HG03571 (cell line): ENCODE results near the gene FILIP1.

Source experiments
- ATAC-seq: cut with Tn5 transposase; IDR thresholded peaks from one replicate; pipeline ENCODE4 v1.9.1; 2021; ENCODE audit not compliant: unreplicated experiment

Gene FILIP1

DNA sequence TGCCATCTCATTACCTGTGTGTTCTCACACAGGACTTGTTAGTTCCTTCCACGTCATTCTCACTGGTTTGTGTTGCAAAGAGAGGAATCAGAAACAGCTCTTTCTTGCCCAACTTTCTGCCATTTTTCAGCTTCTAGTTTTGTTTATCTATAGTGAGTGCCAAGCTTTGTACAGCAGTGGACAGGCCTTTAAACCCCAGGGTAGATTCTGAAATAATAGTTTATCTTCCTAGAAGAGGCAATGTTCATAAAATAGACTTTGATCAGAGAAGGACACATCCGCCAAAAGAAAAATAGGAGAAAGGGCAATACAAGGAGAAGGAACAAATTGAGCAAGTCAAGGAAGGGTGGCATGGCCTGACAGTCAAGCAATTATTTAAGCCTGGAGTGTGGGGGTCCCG lies 191.3 kb downstream of the FILIP1 start:
- ATAC-seq: no peak

DNA sequence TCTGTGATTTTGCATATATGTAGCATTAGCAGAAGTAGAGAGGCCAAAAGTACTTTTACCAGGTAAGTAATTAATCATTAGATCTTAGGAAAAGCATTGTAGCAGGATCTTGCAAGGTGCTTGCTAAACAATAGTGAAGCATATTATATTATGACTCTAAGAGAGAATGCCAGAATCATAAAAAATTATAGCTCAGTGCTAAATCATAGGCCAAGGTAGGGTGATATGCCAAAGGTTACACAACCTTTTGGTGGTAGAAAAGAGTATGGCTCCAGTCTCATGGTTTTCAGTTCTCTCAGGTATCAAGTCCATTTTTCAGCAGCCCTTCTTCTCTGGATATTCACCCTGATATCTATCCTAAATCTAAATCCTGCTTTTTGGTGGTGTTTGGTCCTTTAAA lies 192.1 kb downstream of the FILIP1 start:
- ATAC-seq: no peak

DNA sequence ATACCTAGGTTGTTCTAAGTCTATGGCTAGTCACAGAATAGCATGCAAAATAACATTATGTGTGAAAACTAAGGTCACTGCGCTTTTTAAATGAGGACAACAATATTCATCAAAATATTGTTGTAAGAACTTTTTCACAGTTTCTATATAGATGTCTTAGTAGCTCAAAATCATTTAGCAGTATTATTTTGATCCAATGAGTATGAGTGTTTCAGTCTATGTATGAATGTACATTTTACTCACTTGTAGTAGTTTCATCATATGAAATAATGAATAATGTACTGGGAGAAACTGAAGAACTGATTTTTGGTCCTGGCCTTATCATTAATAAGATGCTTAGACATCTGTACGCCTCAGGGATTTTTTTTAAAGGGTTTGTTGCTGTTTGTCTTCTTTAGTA lies 192.5 kb downstream of the FILIP1 start:
- no peak for ATAC-seq

DNA sequence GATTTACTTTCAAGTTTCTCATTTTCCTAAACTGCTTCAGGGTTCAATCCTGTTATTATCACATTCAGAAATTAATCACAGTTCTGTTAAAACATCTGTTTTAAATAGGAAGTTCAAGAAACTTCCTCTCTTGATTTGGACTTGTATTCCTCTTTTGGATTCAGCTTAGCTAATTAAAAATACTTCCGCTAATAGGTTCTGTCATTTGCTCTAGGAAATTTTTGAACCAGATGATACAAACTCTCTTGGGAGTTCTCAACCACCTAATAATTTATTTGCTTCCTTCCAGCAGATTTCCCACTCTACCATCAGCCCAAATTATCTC lies 193.1 kb downstream of the FILIP1 start:
- no peak for ATAC-seq

DNA sequence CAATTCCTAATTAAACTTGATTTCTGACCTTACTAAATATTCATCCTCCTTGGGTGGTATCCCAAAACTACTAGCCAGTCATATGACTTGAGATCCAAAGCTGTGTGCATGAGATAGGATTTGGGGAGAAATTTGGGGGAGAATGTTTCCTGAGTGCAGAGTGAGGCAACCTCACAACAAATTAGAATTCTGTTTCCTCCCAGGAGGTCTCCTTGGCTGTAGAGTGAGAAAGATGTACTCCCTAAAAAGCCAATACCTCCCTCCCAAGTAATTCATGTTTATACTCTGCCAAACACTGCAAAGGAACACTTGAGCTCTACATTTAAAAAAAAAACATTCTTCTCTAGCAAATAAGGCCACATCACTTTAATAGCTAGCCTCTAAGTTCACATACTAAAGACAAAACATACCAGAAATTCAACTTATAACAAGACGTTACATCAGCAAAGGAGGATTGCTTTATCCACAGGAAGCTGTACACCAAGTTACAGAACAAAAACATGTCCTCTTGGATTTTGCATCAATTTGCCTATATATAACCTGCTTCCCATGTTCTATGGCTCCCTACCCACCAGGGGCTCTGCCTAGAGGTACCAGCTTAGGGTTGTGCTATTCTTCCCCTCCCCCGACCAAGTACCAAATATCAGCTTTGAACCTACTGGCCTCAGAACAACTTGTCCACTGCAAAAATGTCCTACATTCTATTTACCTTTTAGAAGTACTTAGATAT lies 193.6 kb downstream of the FILIP1 start:
- no peak for ATAC-seq

DNA sequence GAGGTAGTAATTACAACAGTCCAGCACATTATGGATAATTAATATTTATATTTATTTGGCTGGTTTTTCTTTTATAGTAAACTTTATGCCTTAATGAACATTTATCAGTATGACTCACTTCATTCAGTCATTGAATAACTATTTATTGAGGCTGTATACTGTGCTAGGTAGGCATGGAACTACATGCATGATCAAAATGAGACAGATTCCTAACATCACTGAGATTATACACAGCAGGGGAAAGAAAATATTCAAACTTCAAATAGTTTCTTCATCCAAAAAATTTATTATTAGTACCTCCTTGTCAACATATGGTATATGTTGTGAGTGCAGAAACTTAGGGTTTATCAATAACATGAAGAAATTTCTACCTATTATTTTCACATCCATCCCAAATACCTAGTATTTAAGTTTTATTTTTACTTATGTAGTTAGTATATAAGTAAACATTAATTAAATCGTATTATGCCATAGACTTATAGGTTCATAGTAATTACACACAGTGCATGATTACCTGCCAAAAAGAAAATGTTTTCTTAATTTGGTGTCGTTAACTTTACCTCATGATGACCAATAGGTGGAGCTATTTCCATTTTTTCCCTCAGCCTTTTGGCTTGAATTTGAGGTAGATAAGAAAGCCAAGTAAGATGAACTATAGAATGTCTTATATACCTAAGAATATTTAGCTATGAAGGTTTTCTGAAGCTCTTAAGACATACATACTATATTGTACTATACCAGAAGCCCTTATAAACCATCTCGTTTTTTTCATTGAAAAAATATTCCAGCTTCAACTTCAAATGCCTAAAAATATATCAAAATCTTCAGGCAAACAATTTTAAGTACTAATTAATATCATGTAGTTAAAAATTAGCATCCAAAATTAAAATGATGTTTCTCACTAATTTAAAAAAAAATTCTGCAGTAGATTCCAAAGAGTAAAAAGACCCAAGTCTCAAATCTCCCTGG lies 196.5 kb downstream of the FILIP1 start:
- ATAC-seq: peak; percentile 50

DNA sequence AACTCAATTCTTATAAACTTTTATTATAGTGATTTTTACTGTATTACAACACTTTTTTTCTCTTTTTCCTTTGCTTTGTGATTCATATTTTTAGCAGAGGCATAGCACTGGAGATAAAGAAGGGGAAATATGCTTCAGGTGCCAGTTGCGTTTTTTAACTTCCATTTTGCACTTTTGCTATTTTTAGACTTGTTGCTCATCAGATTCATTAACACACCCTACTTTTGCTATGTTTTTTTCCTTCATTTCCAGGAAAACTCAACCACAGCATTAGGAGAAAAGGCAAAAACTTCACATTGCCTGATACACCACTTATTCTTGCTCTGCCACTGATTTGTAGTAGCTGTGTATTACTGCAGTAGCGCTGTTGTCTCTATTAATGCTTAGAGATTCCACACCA lies 201.0 kb downstream of the FILIP1 start:
- no peak for ATAC-seq

DNA sequence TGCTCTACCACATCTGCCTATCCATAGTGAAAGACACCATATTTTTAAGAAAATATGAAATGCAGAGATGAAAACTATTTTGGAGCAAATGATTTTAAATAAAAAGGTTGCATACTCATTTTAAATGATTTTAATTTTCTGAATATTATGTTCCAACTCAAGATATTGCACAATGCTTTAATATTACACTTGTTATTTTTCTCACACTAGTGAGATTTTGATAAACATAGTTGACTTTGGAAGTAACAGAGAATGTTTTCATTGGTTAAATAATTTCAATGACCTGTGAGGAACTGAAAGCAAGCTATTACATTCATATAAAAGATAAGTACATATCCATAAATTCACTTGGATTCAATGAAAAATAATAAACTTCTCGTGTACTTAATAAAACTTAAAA lies 201.9 kb downstream of the FILIP1 start:
- no peak for ATAC-seq

DNA sequence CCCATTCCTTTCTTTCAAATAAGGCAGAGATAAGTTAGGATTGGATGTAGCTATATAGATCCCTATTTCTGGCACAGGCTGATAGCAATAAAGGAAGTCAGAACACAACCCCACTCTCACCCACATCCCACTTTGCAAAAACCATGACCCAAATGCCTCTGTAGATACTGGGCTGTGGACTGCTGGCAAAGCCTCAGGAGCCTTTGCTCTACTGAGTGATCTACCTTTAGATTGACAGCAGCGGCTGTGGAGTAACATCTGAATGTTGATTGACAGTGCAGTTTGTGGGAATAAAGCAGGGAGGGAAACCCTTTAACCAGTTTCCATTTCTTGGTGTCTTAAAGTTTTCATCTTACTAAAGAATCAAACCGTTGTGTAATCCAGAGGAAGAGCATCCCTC lies 202.3 kb downstream of the FILIP1 start:
- no peak for ATAC-seq

DNA sequence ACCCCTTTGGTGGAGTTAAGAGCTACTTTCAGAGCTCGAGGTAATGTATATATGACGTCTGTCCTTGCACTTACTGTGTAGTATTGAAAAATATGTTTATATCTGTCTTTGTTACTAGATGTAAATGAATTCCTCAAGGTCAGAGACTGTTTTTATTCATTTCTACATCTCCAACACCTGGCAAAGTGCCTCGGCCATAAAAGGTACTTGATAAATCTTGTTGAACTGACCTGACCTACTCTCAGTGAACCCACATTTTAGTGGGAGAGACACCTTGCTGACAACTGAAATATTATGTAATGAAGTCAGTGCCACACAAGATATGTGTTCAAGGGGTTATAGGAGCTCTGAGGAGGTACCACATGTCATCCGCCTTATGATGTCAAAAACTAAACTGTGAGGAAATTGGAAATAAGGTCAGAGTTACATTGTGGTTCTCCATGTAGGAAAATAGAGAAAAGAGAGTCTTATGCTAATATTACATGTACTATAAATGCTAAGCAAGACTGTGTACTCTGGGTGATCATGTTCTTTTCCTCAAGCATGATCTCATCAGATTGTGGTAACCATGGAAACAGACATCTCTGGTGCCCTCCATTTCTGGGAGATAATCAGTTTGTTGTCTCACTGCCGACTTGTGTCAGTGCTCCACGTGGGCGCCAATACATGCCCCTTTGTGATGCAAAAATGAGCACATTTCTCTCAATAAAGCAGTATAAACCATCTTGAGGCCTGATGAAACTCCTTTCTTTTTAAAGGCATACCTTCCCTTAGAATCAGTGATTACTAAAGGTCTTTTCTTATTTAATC lies 203.3 kb downstream of the FILIP1 start:
- ATAC-seq: no peak

DNA sequence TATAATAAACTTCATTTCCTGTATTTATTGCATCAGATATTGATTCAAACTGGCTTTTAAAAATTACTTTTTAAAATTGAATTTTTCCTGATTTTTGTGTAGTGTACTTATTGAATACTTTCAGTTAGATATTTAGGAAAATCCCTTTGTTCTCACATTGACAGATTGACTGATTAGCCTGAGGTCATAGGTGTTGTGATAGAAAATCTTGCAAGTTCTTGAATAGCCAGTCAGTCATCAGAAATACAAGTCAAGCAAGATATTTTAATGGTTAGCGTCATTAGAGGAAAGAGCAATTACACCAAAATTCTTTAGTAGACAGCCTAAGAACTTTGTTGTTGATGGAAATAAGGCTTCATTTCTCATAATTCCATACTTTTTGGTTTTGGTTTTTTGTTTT lies 205.6 kb downstream of the FILIP1 start:
- no peak for ATAC-seq

DNA sequence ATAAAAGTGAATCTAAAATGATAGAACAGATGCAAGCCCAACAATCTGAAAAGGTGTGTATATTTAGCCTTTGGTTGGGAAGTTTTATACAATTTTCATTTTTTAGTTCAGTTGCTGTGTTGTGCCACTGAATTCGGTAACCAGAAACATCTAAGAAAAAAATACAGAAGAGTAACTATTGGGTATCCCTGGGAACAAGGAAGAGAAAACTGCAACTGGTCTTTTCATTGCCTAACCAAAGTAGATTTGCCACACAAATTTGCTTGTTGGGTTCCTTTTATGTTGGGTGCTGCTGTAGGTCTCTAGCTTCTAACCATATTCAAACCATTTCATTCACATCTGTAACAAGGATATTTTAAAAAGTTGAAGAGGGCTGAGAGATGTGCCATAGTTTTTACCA lies 206.2 kb downstream of the FILIP1 start:
- no peak for ATAC-seq

DNA sequence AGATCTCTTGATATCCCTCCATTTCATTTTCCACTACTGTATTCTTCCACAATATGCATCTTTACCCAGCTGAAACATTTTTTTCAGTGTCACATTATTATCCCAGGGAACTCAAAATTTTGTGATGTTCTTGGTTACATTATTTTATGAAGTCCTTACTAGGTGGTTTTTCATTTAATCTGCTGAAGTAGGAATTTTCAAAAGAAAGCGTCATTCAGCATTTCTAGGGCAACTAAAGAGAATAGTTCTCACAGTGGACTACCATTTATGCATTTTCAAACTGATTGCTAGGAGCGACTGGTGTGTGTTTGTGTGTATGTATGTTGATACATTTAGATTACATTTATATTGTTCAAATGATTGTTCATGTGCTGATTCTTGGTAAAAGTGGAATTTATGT lies 206.6 kb downstream of the FILIP1 start:
- no peak for ATAC-seq

DNA sequence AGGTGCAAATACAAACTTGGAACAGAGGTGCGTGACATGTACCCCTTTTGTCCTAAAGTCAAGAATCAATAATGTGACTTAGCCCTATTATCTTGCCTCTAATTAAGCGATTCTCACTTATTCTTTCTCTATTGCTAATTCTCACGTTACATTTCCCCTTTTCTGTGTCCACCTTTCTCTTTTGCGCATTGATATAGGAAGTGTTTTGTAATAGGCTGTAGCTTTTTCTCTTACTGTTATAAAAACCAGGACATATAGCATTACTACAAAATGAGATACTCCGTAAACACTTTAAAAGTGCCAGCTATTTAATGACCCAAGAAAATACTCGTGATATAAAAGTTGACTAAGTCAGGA lies 208.3 kb downstream of the FILIP1 start:
- no peak for ATAC-seq

DNA sequence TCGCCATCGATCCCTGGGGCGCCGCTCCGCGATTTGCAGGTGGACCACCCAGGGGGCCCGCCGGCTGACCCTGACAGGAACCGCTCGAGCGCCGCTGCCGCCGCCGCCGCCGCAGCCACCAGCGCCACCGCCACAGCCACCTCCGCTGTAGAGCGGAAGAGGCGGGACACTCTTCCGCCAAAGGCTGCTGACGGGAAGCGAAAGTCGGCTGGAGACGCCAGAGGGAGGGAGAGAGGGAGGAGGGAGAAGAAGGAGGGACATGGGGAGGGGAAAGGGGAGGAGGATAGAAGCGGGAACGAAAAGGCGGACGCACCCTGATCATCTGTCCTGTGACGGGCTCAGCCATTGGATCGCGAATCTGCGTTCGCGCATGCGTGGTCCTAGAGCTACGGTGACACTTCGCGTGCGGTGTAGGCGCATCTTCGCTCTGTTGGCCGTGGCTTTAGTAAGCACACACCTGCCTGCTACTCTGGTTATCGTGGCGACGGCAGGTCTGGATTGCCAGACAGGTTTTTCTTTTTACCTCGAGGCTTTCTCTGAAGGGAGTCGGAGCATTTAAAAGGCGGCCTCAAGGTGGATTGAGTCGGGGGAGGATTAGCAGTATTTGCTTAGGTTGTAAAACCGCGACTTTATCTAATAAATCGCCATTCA lies 208.8 kb downstream of the FILIP1 start, which contains the start of gene TMEM30A:
TMEM30A (minus strand) TSS at position 161 of the 651 bp plus-strand sequence; CDS start at position 7, 154 bp downstream.
- ATAC-seq: peak; percentile 88

DNA sequence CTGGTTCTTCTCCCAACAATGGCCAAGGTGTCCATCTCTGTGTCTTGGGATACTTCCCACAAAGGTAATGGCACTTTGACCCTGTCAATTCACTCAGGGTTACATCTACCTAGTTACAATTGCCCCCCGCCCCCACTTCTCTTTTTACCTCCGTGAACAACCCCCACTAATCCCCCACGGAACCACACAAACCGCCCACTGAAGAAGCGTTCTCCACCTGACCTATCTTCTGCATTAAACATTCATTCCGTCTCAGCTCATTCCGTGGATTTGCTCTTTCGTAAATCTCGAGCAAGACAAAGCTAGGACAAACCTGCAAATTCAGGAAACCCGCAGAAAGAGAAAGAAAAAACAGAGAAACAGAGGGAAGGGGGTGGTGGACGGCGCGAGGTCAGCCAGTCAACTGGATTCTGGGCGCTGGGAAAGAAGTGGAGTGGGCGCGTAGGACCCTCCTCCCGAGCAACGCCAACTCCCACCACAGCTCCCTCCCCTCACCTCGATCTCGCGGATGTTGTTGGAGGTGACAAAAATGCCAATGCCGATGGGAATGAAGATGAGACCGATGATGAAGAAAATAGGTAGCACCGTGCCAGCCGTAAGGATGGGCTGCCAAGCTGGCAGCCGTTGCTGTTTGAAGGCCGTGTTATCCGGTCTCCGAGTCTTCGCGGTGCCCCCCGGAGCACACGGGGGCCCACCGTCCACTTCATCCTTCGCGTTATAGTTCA lies 209.5 kb downstream of the FILIP1 start:
- peak; percentile 15 for ATAC-seq

DNA sequence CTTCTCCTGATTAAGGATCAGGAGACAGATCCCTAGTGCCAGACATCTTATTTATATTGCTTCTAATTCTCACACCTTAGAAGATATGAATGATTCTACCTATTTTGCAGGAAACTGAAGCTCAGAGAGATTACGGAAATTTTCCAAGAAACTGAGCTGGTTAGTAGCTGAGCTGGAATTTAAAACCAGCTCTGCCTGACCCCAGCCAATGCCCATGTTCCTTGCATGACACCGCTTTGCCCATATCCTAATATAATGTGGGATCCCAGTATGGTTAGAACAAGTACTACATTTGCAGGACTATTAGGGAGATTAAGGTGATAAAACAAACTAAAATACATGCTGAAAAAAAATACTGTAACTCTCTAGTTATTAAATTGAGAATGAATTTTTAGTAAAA lies 210.9 kb downstream of the FILIP1 start:
- ATAC-seq: no peak

DNA sequence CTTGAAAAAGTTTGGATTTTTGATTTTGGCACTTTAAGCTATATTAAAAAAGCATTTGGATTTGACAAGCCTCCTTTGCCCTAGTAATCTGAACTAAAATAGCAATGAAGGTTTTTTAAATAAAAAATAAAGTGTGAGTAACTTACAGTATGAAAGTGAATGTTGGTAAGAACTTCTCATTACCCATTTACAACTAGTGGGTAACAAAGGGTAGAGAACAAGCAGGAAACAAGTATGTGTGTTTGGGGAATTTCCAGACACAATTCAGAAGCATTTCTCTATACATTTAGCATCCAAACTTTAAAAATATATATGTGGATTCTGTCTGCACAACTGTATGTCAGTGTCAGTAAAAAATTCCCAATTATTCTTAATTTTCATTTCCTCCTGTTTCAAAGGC lies 211.9 kb downstream of the FILIP1 start:
- no peak for ATAC-seq

DNA sequence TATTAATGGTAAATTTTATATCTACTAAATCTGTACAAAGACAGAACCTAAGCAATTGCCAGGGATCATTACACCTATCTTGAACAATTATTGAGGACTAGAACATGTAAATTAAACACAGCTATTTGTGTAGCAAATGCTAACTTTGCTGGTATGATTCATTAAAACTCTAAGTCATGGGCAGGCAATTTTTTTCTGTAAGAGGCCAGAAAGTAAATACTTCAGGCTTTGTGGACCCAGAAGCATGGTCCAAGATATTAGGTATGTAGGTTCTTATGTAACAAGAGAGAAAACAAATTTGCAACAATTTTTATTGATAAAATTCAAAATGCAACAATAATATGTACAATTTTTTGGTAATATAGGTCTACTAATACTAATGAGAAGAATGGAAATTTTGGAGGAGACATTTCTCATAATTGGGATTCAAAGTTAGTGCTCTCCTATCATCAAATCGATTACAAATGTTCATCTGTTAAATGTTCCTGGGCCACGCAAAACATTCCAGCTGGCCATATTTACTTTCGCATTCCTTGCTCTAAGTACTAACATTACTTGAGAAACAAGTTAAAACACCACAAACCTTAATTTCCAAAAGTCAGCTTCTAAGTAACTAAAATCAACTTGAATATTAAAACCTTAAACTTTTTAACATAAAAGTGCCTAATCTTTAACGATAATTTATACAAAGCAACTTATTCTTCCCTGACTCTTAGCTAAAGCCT lies 213.3 kb downstream of the FILIP1 start:
- no peak for ATAC-seq

DNA sequence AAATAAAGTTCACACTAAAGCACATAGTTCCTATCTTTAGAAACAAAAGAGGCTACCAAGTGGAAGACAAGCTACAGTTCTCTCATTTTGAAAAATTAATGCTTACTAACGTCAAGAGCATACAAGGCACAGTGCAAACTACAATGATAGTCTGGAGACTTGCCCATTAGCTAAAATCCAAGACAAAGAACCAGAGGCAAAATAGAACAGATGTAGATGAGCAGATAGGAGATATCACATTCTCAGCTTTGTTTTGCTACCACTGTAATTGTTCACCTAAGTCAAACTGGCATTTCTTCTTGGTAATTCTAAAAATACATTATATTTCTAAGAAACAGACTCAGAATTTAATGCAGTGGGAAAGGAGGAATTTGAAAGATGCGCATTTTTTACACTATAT lies 214.2 kb downstream of the FILIP1 start:
- no peak for ATAC-seq
